ENCODE results near the gene ZNHIT1.

Gene ZNHIT1

DNA sequence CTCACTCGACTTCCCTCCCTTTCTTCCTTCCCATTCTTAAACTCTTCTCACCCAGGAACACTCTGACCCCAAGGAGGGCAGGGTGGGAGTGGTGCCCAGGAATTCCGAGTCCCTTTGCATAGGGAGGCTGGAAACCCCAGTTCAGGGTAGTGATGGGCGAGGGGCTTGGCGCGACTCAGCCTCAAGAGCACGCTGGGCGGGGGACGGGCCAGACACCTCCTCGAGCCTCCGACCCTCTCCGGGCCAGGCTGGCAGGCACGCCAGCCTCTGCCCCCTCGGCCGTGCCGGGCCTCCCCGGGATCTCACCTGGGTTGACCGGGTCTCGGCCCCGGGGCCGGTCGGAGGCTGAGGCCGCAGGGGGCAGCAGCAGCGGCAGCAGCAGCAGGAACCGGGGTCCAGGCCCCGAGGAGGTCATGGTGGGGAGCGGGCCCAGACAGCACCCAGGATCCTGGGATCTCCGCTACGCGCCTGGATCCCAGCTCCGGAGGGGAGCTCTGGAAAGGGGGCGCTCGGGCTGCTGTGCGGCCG, 1.0 kb upstream of the ZNHIT1 start:
- in situ Hi-C loops (cut with HindIII; ENCODE audit: low sequenced_read_pairs), result loop anchor here (5.0 kb wide), 2 partner anchors 55 to 60 kb away; no protein-coding TSS in a partner anchor

- in situ Hi-C loops (cut with HindIII; ENCODE audit: low sequenced_read_pairs), result loop anchor here (5.0 kb wide), 2 partner anchors 56 to 59 kb away; no protein-coding TSS in a partner anchor
Measured at GRCh38 chr7:101218236-101219125, 516 bp downstream of the ZNHIT1 start.

GRCh38 chr7:101220295-101220694, 2.3 kb downstream of the ZNHIT1 start:
- in situ Hi-C loops (cut with HindIII; ENCODE audit: low sequenced_read_pairs), result no loop called here

GRCh38 chr7:101222275-101222830, 4.4 kb downstream of the ZNHIT1 start:
- in situ Hi-C loops (cut with HindIII; ENCODE audit: low sequenced_read_pairs), result no loop called here

GRCh38 chr7:101223528-101223927, 5.6 kb downstream of the ZNHIT1 start:
- in situ Hi-C loops (cut with HindIII; ENCODE audit: low sequenced_read_pairs), result no loop called here

DNA sequence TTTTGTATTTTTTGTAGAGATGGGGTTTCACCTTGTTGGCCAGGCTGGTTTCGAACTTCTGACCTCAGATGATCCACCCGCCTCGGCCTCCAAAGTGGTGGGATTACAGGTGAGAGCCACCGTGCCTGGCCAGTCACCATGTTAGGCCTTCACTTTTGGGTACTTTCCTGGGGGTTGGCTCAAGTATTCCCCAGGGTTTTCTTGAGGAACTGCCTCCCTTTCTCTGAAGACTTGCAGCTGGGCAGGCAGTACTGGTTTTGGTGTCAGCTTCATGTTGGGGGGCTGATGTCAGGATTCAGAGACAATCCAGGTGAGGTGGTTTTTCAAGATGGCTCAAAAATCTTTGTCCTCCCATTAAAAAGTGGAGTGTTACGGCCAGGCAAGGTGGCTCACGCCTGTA, 7.7 kb downstream of the ZNHIT1 start:
- in situ Hi-C loops (cut with HindIII; ENCODE audit: low sequenced_read_pairs), result no loop called here

GRCh38 chr7:101226721-101227120, 8.8 kb downstream of the ZNHIT1 start:
- in situ Hi-C loops (cut with HindIII; ENCODE audit: low sequenced_read_pairs), result no loop called here

DNA sequence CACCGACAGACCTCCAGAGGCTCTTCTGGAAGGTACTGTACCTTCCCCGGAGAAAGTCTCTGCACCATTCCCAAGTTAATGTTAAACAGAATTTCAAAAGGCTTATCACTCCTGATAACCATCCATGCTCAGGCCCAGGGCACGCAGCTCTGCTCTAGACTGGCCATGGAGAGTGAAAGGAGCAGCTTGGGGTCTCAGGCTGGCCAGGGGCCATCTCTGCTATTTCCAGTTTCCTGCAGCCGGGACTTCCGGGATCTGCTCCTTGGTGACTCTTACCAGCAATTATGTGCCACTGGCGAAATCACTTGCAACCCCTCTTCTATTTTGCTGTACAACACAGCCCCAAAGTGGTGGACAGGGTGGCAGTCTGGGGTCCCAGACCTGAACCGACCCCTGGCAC, 13.7 kb downstream of the ZNHIT1 start:
- in situ Hi-C loops (cut with HindIII; ENCODE audit: low sequenced_read_pairs), result no loop called here

DNA sequence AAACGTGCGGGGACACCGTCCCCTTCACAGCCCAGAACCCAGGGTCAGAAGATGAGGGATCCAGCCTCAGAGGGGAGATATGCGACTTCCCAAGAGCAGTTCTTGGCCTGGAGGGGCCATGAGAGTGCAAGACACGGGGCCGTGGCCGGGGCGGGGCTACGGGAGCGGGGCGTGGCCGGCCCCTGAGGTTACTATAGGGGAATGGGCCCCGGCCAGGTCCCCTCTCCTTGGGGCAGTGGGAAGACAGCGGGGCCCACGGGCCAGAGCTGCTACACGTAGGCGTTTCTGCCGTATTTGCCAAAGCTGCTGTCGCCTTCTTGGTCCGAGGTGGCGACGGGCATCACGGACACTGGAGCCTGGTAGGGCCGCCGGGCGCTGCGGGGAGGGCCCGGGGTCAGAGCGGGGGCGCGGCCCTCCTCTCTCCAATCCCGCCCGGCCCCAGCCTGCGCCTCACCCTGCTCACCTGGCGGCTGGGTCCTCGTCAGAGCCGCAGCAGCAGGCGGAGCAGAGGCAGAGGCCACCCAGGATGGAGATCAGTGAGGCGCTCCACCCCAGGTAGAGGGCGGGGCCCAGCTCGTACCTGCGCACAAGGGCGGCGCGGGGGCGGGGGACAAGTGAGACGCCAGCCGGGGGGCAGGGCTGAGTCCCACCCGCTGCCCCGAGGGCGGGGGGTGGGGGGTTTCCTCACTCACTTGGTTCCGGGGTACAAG, 14.3 kb downstream of the ZNHIT1 start:
- in situ Hi-C loops (cut with HindIII; ENCODE audit: low sequenced_read_pairs), result no loop called here

DNA sequence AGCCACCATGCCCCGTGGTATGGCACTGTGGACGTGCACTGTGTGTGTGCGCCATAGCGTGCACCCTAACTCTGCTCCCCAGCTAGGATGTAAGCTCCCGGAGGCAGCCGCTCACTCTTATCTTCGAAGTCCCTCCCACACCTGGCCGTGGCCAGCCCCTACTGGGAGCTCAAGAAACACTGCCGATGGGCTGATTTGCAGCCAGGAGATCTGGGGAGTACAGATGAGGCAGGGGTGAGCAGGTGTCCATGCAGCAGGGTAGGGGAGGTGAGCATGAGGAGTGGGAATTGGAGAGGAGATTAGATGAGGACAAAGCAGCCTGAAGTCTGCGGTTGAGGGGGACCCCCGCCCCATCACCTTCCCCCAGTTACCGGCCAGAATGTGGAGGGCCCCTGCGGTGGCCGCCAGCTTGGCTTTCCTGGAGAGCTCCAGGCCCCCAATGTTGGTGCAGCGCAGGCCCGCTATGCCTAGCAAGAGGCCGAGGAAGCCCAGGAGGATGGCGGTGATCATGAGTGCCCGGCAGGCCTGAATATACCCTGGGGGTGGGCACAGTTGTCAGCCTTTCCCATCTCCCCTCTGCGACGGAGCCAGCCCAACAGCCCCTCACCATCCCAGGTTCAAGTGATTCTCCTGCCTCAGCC, 16.1 kb downstream of the ZNHIT1 start:
- in situ Hi-C loops (cut with HindIII; ENCODE audit: low sequenced_read_pairs), result no loop called here

GRCh38 chr7:101234636-101235035, 16.7 kb downstream of the ZNHIT1 start:
- in situ Hi-C loops (cut with HindIII; ENCODE audit: low sequenced_read_pairs), result no loop called here

DNA sequence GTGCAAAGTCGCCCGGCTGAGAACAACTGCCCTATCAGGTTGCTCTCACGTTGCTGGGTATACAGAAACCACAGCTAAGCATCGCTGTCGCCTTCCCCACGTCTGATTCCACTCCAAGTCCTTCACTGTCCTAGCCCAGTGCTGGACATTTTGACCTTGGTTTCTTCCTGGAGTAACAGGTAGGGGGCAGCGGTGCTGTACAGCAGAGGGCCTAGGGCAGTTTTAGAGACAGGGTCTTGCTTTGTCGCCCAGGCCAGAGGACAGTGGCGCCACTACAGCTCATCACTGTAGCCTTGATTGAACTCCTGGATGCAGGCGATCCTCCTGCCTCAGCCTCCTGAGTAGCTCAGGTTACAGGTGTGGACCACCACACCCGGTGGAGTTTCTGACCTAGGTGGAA, 17.1 kb downstream of the ZNHIT1 start:
- in situ Hi-C loops (cut with HindIII; ENCODE audit: low sequenced_read_pairs), result no loop called here

GRCh38 chr7:101235522-101235921, 17.6 kb downstream of the ZNHIT1 start:
- in situ Hi-C loops (cut with HindIII; ENCODE audit: low sequenced_read_pairs), result no loop called here

GRCh38 chr7:101236292-101236835, 18.4 kb downstream of the ZNHIT1 start:
- in situ Hi-C loops (cut with HindIII; ENCODE audit: low sequenced_read_pairs), result no loop called here

GRCh38 chr7:101237206-101238067, 19.5 kb downstream of the ZNHIT1 start, which contains the start of gene CLDN15:
Gene CLDN15, minus strand, starts transcription at chr7:101237802. Its CDS starts 221 bp downstream, at chr7:101237581.
- in situ Hi-C loops (cut with HindIII; ENCODE audit: low sequenced_read_pairs), result no loop called here

- in situ Hi-C loops (cut with HindIII; ENCODE audit: low sequenced_read_pairs), result no loop called here
Measured at GRCh38 chr7:101238226-101239182, 20.5 kb downstream of the ZNHIT1 start.

DNA sequence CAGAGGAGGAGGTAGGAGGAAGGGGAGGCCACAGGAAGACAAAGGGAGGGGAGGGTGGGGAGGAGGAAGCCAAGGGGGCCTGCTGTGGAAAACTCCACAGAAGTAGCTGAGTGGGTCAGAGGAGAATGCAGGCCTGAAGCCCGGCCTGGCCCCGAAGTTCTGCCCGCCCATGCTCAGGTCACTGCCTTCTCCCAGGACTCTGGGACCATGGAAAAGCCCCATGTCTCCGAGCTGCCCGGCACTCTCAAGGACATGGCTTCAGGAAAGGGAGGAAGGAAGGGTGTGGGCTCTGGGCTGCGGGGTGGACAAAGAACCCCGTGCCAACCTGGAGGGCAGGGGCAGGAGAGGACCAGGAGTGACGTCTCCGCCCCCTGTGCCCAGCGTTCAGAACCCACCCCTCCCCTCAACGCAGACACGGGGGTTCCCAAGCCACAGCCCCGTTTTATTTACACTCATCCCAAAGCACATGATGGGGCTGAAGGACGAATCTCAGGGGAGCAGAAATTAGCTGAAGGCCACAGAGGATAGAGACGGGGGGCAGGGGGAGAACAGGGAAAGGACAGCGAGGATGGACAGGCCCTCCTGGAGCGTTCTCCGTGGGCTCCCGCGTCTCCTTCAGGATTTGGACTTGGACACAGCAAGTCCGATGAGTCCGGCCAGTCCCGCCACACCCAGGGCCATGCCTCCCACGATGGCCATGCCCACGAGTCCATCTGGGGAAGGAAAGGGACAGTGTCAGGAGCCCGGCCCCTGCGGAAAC, 21.4 kb downstream of the ZNHIT1 start:
- in situ Hi-C loops (cut with HindIII; ENCODE audit: low sequenced_read_pairs), result no loop called here

DNA sequence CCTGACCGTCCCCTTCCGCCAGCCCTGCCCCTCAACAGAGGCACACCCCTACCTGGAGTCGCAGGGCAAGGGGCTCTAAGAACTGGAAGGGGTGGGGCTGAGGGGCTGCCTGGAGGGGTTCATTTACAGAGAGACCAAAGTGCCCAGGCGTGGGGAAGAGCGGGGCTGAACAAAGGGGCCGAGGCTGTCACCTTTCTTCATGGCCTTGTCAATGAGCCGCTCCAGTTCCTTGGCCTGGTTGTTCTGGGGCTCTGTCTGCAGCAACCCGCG, 21.9 kb downstream of the ZNHIT1 start:
- in situ Hi-C loops (cut with HindIII; ENCODE audit: low sequenced_read_pairs), result no loop called here

Data from endothelial cell of hepatic sinusoid (primary cell).